HFF-Myc (cell line): ENCODE results near the gene DSC2.

Experiments used
- DNase-seq: peaks from one replicate; pipeline ENCODE4 v3.0.0-alpha.2; 2011; ENCODE audit warnings: low read depth; ENCODE audit errors: extremely low read depth
- H3K4me3 ChIP-seq: replicated peaks from 2 replicates; pipeline ENCODE4 v1.5.1; 2011; ENCODE audit warnings: low read depth, mild to moderate bottlenecking, control low read depth, low read length
- TF ChIP-seq, protein P1 (sequence below): IDR thresholded peaks from 2 replicates; pipeline ENCODE4 v1.5.1; 2012; ENCODE audit warnings: mild to moderate bottlenecking, low read depth, low read length, control low read depth; ENCODE audit errors: missing control alignments

DSC2 gene

DNA sequence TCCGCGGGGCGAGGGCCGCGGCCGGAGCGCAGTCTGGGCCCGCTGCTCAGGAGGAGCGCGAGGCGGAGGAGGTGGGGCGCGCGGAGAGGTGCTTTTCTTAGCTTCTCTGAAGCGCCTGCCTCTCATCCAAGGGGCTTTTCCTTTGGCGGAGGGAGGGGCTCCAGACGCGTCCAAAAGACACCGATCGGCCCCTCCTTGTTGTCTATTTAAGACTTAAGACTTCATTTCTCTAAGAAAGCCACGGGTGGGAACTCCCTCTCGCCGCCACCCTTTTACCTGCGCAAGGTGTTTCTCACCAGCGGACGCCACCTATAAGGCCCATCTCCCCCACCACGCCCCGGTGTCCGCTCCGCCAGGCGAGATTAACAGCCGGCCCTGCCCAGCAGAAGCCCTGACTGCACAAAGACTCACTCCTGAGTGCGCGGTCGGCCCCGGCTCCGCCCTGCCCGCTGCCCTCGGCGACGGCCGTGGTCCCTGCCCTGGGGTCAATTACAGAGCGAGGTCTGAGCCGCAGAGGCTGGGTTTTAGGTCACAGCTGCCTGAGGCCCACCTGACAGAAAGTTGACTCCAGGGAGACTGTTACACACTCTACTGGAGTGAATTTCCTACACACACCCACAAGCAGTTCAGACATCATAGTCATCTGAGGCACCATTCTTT lies at the start of gene DSC2:
Gene DSC2, minus strand, starts transcription at position 397 of the 660 bp plus-strand sequence. CDS start 450 bp downstream, outside the sequence.
- no peak within 1 kb of the TSS for H3K4me3 ChIP-seq
- no peak for DNase-seq
- TF ChIP-seq, protein P1, sequence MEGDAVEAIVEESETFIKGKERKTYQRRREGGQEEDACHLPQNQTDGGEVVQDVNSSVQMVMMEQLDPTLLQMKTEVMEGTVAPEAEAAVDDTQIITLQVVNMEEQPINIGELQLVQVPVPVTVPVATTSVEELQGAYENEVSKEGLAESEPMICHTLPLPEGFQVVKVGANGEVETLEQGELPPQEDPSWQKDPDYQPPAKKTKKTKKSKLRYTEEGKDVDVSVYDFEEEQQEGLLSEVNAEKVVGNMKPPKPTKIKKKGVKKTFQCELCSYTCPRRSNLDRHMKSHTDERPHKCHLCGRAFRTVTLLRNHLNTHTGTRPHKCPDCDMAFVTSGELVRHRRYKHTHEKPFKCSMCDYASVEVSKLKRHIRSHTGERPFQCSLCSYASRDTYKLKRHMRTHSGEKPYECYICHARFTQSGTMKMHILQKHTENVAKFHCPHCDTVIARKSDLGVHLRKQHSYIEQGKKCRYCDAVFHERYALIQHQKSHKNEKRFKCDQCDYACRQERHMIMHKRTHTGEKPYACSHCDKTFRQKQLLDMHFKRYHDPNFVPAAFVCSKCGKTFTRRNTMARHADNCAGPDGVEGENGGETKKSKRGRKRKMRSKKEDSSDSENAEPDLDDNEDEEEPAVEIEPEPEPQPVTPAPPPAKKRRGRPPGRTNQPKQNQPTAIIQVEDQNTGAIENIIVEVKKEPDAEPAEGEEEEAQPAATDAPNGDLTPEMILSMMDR: no peak

DNA sequence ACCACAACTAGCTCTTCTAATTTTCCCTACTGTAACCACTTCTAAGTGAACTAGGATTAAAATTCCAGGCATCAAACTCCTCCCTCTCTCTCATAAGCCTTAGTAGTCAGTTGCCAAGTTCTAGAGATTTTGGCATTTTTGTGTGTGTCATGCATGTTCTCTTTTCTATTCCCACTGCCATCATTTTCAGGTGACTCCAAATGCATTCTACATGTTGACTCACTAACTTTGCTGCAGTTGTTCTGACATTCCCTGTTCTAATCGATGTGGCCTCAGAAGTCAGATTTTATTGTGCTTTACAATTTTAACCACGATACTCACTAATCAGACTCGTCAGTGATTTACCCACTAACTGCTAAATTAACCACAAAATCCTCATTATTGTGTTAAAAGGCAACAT lies 47.1 kb upstream of the DSC2 start:
- no peak overlapping the region for H3K4me3 ChIP-seq
- TF ChIP-seq, protein P1: no peak
- DNase-seq: no peak

DNA sequence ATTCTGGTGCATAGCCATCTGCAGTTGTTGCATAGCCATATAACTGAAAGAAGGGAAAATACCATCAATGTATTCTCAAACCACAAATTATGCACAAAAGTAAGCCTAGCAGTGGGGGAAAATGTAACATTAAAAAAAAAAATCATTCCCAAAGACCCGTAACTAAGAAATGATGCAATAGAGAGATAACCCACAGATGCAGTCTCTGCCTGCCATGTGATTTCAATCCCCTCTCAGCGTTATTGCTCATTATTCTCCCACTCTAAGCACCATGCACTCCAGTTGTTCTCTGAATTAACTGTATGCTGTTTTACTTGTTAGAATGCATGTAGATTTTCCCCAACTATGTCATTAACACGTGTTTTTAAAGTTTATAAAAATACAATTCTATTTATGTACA lies 46.4 kb upstream of the DSC2 start:
- no peak overlapping the region for H3K4me3 ChIP-seq
- DNase-seq: no peak
- TF ChIP-seq, protein P1: no peak

DNA sequence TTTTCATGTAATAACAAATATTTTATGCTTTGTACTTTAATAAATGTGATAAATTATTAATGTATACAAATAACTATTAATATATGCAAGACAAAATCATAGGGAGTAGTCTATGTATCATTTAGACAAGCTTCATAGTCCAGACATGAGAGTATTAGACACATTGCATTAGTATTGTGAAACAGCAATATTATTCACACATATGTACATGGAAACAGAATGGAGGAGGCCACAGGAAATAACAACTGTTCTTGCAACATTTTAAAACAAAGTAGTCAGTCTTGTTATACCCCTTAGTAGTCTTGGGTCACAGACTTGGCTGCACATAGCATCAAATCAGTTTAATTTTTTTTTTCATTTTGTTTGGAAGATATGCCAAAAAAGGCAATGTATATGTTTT lies 44.6 kb upstream of the DSC2 start:
- DNase-seq: no peak
- TF ChIP-seq, protein P1: no peak

DNA sequence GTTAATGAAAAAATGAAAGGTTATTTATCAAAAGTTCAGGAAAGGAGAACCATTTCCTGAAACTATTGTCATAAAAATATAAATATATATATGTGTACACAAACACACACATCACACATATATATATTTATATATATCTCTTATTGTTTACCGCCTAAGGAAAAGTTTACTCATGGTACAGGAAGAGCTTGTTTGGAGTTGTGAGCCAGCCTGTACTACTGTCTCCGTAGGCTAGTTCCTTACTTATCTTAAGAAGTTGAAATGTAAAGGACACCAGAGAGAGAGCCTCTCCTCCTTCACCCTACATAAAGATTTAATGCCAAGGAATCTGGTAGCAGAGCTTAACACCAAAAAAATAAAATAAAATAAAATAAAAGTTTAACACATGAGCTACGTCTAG lies 40.8 kb upstream of the DSC2 start:
- DNase-seq: no peak
- TF ChIP-seq, protein P1: no peak
- H3K4me3 ChIP-seq: no peak overlapping the region

More for the DNA sequence above, 44.6 kb upstream of the DSC2 start:
- H3K4me3 ChIP-seq: no peak overlapping the region

DNA sequence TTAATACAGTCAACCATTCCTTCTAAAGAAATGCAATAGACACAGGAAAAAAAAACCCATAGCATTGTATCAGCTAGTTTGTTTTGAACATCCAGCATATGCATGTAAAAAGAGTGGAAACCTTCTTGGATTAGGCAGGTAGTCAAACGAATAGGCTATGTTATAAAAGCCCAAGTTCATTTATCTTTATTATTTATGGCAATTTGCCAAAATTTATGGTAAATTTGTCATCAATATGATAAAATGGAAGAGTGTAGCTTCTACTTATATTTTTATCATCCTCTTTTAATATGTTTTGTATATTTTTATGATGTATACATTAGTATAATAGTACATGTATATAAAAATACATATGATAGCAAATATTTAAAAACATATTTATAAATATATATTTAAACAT lies 36.5 kb upstream of the DSC2 start:
- DNase-seq: no peak
- H3K4me3 ChIP-seq: no peak overlapping the region
- TF ChIP-seq, protein P1: no peak
